Measurements from ENCODE around the gene RGS7.
"Not testable (repeated sequence)": the region's sequence is repeated elsewhere in the genome, so short reads cannot be mapped to it uniquely, and the experiment has no call there.

Gene RGS7

GRCh38 chr1:241331328-241332036, 25.5 kb downstream of the RGS7 start:
- no peak for DNase-seq (ENCODE audit: low spot score)

- DNase-seq (ENCODE audit: low spot score): no peak
Measured at GRCh38 chr1:241330619-241331327, 26.2 kb downstream of the RGS7 start.

- DNase-seq (ENCODE audit: low spot score): peak; percentile 92
Measured at GRCh38 chr1:241325456-241325855, 31.5 kb downstream of the RGS7 start.

- peak; percentile 45 for DNase-seq (ENCODE audit: low spot score)
Measured at GRCh38 chr1:241323514-241324195, 33.4 kb downstream of the RGS7 start.

GRCh38 chr1:241317676-241318075, 39.3 kb downstream of the RGS7 start:
- peak; percentile 50 for DNase-seq (ENCODE audit: low spot score)

GRCh38 chr1:241316372-241316771, 40.6 kb downstream of the RGS7 start:
- no peak for DNase-seq (ENCODE audit: low spot score)

GRCh38 chr1:241311056-241311746, 45.8 kb downstream of the RGS7 start:
- no peak for DNase-seq (ENCODE audit: low spot score)

- no peak for DNase-seq (ENCODE audit: low spot score)
Measured at GRCh38 chr1:241310451-241310850, 46.6 kb downstream of the RGS7 start.

GRCh38 chr1:241309651-241310050, 47.4 kb downstream of the RGS7 start:
- DNase-seq (ENCODE audit: low spot score): no peak

GRCh38 chr1:241308471-241308870, 48.5 kb downstream of the RGS7 start:
- no peak for DNase-seq (ENCODE audit: low spot score)

- DNase-seq (ENCODE audit: low spot score): no peak
Measured at GRCh38 chr1:241308011-241308410, 49.0 kb downstream of the RGS7 start.

- no peak for DNase-seq (ENCODE audit: low spot score)
Measured at GRCh38 chr1:241306125-241306790, 50.7 kb downstream of the RGS7 start.

- not testable (repeated sequence) for DNase-seq (ENCODE audit: low spot score)
Measured at GRCh38 chr1:241302024-241302423, 55.0 kb downstream of the RGS7 start.

GRCh38 chr1:241299347-241299746, 57.7 kb downstream of the RGS7 start:
- DNase-seq (ENCODE audit: low spot score): no peak

- no peak for DNase-seq (ENCODE audit: low spot score)
Measured at GRCh38 chr1:241292973-241293372, 64.0 kb downstream of the RGS7 start.

- not testable (repeated sequence) for DNase-seq (ENCODE audit: low spot score)
Measured at GRCh38 chr1:241291548-241291947, 65.5 kb downstream of the RGS7 start.

GRCh38 chr1:241286486-241286885, 70.5 kb downstream of the RGS7 start:
- peak; percentile 84 for DNase-seq (ENCODE audit: low spot score)

GRCh38 chr1:241276391-241276790, 80.6 kb downstream of the RGS7 start:
- DNase-seq (ENCODE audit: low spot score): no peak

GRCh38 chr1:241275981-241276380, 81.0 kb downstream of the RGS7 start:
- DNase-seq (ENCODE audit: low spot score): no peak

- no peak for DNase-seq (ENCODE audit: low spot score)
Measured at GRCh38 chr1:241275226-241275625, 81.8 kb downstream of the RGS7 start.

GRCh38 chr1:241274693-241275092, 82.3 kb downstream of the RGS7 start:
- no peak for DNase-seq (ENCODE audit: low spot score)

GRCh38 chr1:241272828-241273227, 84.2 kb downstream of the RGS7 start:
- DNase-seq (ENCODE audit: low spot score): no peak

Data from cerebellar cortex (tissue), 1 donor.